Stimulated activated CD4-positive, alpha-beta T cell treated with anti-CD3 and anti-CD28 coated beads, Interleukin-1b, Interleukin-23, amount 100 ng/mL, for 1 hour (primary cell): ENCODE results near the gene NBDY.
"Not testable (repeated sequence)": the region's sequence is repeated elsewhere in the genome, so short reads cannot be mapped to it uniquely, and the experiment has no call there.

Experiments
- DNase-seq, 2 donors: peaks; one replicate each; pipeline ENCODE4 v3.0.0-alpha.2; 2020; ENCODE audit warnings: low read depth in 2 of 2

The NBDY gene

GRCh38 chrX:56764153-56764974, 35.3 kb downstream of the NBDY start:
- peak in 1 of 2 donors; percentile 36 for DNase-seq

GRCh38 chrX:56764975-56765791, 36.1 kb downstream of the NBDY start:
- DNase-seq: no peak

- no peak for DNase-seq
These were observed 36.9 kb downstream of the NBDY start for GRCh38 chrX:56765811-56766553.

- DNase-seq: no peak
These were observed 37.7 kb downstream of the NBDY start for GRCh38 chrX:56766554-56767347.

GRCh38 chrX:56767348-56768119, 38.5 kb downstream of the NBDY start:
- DNase-seq: not testable (repeated sequence)

GRCh38 chrX:56768120-56768660, 39.1 kb downstream of the NBDY start:
- not testable (repeated sequence) for DNase-seq

- DNase-seq: not testable (repeated sequence)
These were observed 43.9 kb downstream of the NBDY start for GRCh38 chrX:56772675-56773521.

- not testable (repeated sequence) for DNase-seq
These were observed 44.5 kb downstream of the NBDY start for GRCh38 chrX:56773522-56774060.

GRCh38 chrX:56778099-56778923, 49.3 kb downstream of the NBDY start:
- DNase-seq: not testable (repeated sequence)

- DNase-seq: not testable (repeated sequence)
These were observed 50.0 kb downstream of the NBDY start for GRCh38 chrX:56778924-56779468.

- DNase-seq: not testable (repeated sequence)
These were observed 51.9 kb downstream of the NBDY start for GRCh38 chrX:56780681-56781649.

GRCh38 chrX:56782352-56782751, 53.3 kb downstream of the NBDY start:
- no peak for DNase-seq

GRCh38 chrX:56782791-56783449, 53.9 kb downstream of the NBDY start:
- DNase-seq: no peak

GRCh38 chrX:56783450-56783831, 54.4 kb downstream of the NBDY start:
- DNase-seq: no peak

- DNase-seq: no peak
These were observed 55.1 kb downstream of the NBDY start for GRCh38 chrX:56783996-56784620.

GRCh38 chrX:56784666-56785065, 55.6 kb downstream of the NBDY start:
- DNase-seq: no peak
